Gastrocnemius medialis (tissue), 4 donors: ENCODE data around the gene DENND1A. TPM values are rescaled to one million over a fixed set of nuclear protein-coding genes. Genes with fewer than 3 reads are reported as not detected.
A peak's percentile ranks its signal among the peaks of the same experiment; 100 is the strongest.

Experiments used
- ATAC-seq, 2 donors: fragments of 150-250 bp; one replicate each; pipeline ENCODE4 v1.9.1; 2016
- DNase-seq, 2 donors: peaks; one replicate each; pipeline ENCODE4 v3.0.0-alpha.2; 2019
- H3K27ac ChIP-seq, 4 donors: fragments of 200-600 bp; sonication (generic); 1 replicate in 1 of 4; 2 replicates in 3 of 4; pipeline ENCODE4 v1.5.1; 2016 to 2018; ENCODE audit warnings: mild to moderate bottlenecking in 2 of 4, moderate library complexity in 1 of 4
- H3K27me3 ChIP-seq, 3 donors: fragments of 200-600 bp; sonication (generic) in 2 of 3; 1 replicate in 1 of 3; 2 replicates in 2 of 3; pipeline versions ENCODE4 v1.5.1 to v1.6.0; 2016 to 2019; ENCODE audit warnings: mild to moderate bottlenecking in 1 of 3, moderate library complexity in 1 of 3
- H3K36me3 ChIP-seq, 2 donors: fragments of 200-600 bp; sonication (generic) in 1 of 2; one replicate each; pipeline ENCODE4 v1.5.1; 2017 to 2018
- H3K4me1 ChIP-seq, 2 donors: fragments of 200-600 bp; sonication (generic) in 1 of 2; one replicate each; pipeline ENCODE4 v1.5.1; 2016 to 2017; ENCODE audit warnings: mild to moderate bottlenecking in 2 of 2
- H3K4me3 ChIP-seq, 4 donors: fragments of 200-600 bp; sonication (generic) in 3 of 4; 1 replicate in 1 of 4; 2 replicates in 3 of 4; pipeline ENCODE4 v1.5.1; 2016 to 2019; ENCODE audit warnings: mild to moderate bottlenecking in 2 of 4
- H3K9me3 ChIP-seq, 3 donors: fragments of 200-600 bp; sonication (generic) in 2 of 3; 1 replicate in 1 of 3; 2 replicates in 2 of 3; pipeline ENCODE4 v1.5.1; 2016 to 2019
- CTCF ChIP-seq, 5 experiments: fragments of 450-650 bp in 3 of 5; fragments of 200-600 bp in 2 of 5; sonication (generic) in 2 of 5; IDR thresholded peaks in 4 of 5; conservative IDR thresholded peaks in 1 of 5; 1 replicate in 4 of 5; 2 replicates in 1 of 5; pipeline ENCODE4 v1.5.1; 2016 to 2019; ENCODE audit warnings: antibody characterized with exemption in 5 of 5, mild to moderate bottlenecking in 3 of 5, moderate library complexity in 3 of 5
- POLR2A ChIP-seq, 2 donors: fragments of 450-650 bp; IDR thresholded peaks; one replicate each; pipeline ENCODE4 v1.6.1; 2017; ENCODE audit warnings: antibody characterized with exemption in 2 of 2, mild to moderate bottlenecking in 2 of 2, moderate library complexity in 2 of 2
- in situ Hi-C, 4 donors: fragments of 200-750 bp; cut with MboI; loops; one replicate each; pipeline versions ENCODE4 v1.15.0 to v1.8.0; 2017; ENCODE audit warnings: low sequenced_read_pairs in 4 of 4
- intact Hi-C: fragments of 100-400 bp; cut with DNase I; formaldehyde crosslinking; loops from one replicate; pipeline ENCODE4 v1.15.1; 2023; ENCODE audit warnings: low total_unique reads
- total RNA-seq, 4 donors: library from RNA; depleted of rRNA; stranded (reverse); fragments of >200 nt; gene quantifications; one replicate each; pipeline versions ENCODE4 v1.1.0 to v1.2.3, GENCODE V29; 2016

The DENND1A gene
- total RNA-seq, 4 donors from 2014 or later, result 14.1 to 24.6 (median 16.4) TPM

- intact Hi-C loops, result loop anchor here (10.0 kb wide), 1 partner anchor 179 kb away; no protein-coding TSS in a partner anchor
Observed at GRCh38 chr9:123745933-123746332, 184.0 kb downstream of the DENND1A start.

GRCh38 chr9:123745451-123745850 lies 184.5 kb downstream of the DENND1A start:
- H3K4me1 ChIP-seq, result peaks cover 16 to 19% of the 10 kb centered on the region in 2 donors
- H3K36me3 ChIP-seq, result no peaks in the 10 kb centered on the region
- intact Hi-C loops (loop anchor here (10.0 kb wide), 1 partner anchor 179 kb away; no protein-coding TSS in a partner anchor), in situ Hi-C loops (loop anchor here in 1 of 4 donors (25.0 kb wide), 1 partner anchor 292 kb away; no protein-coding TSS in a partner anchor)
- no peaks in the 10 kb centered on the region for H3K27me3 ChIP-seq
- H3K4me3 ChIP-seq, result no peak overlapping the region
- DNase-seq (no peak), ATAC-seq (no peak)
- H3K9me3 ChIP-seq, result no peaks in the 10 kb centered on the region
- no peak overlapping the region for H3K27ac ChIP-seq
- TF ChIP-seq POLR2A (IDR thresholded peaks at IDR 0.05), result no peak
- no peak for TF ChIP-seq CTCF (IDR thresholded peaks at IDR 0.05 in 4 of 5, conservative IDR thresholded peaks at IDR 0.05 in 1 of 5)

More at GRCh38 chr9:123745933-123746332, 184.0 kb downstream of the DENND1A start:
- H3K36me3 ChIP-seq, result no peaks in the 10 kb centered on the region
- TF ChIP-seq POLR2A (IDR thresholded peaks at IDR 0.05), result no peak
- H3K27me3 ChIP-seq, result no peaks in the 10 kb centered on the region
- peaks cover 16 to 20% of the 10 kb centered on the region in 2 donors for H3K4me1 ChIP-seq
- H3K4me3 ChIP-seq, result no peak overlapping the region
- ATAC-seq (no peak), DNase-seq (no peak)
- in situ Hi-C loops, result loop anchor here in 1 of 4 donors (25.0 kb wide), 1 partner anchor 291 kb away; no protein-coding TSS in a partner anchor
- H3K27ac ChIP-seq, result no peak overlapping the region
- no peaks in the 10 kb centered on the region for H3K9me3 ChIP-seq

- Histone ChIP-seq H3K4me1 (peaks cover 8 to 16% of the 10 kb centered on the region in 2 donors), H3K27ac (no peak overlapping the region), H3K9me3 (no peaks in the 10 kb centered on the region), H3K27me3 (no peaks in the 10 kb centered on the region), H3K36me3 (no peaks in the 10 kb centered on the region), H3K4me3 (no peak overlapping the region)
- ATAC-seq, result no peak
- no peak for DNase-seq
- intact Hi-C loops, result loop anchor here (10.0 kb wide), 1 partner anchor 181 kb away; no protein-coding TSS in a partner anchor
- TF ChIP-seq POLR2A (IDR thresholded peaks at IDR 0.05), result no peak
- TF ChIP-seq CTCF (IDR thresholded peaks at IDR 0.05 in 4 of 5, conservative IDR thresholded peaks at IDR 0.05 in 1 of 5), result no peak
- in situ Hi-C loops, result loop anchor here in 1 of 4 donors (25.0 kb wide), 1 partner anchor 294 kb away; no protein-coding TSS in a partner anchor
Observed at GRCh38 chr9:123743737-123744136, 186.2 kb downstream of the DENND1A start.

GRCh38 chr9:123742009-123742767 lies 187.7 kb downstream of the DENND1A start:
- no peaks in the 10 kb centered on the region for H3K9me3 ChIP-seq
- H3K4me1 ChIP-seq, result peaks cover 8 to 19% of the 10 kb centered on the region in 2 donors
- peak overlapping the region in 2 of 4 donors; percentile 15 to 36 for H3K27ac ChIP-seq
- in situ Hi-C loops (loop anchor here in 1 of 4 donors (25.0 kb wide), 1 partner anchor 295 kb away; no protein-coding TSS in a partner anchor), intact Hi-C loops (loop anchor here (10.0 kb wide), 1 partner anchor 183 kb away; no protein-coding TSS in a partner anchor)
- TF ChIP-seq POLR2A (IDR thresholded peaks at IDR 0.05) (no peak), CTCF (IDR thresholded peaks at IDR 0.05 in 4 of 5, conservative IDR thresholded peaks at IDR 0.05 in 1 of 5) (no peak)
- DNase-seq, result peak in 1 of 2 donors; percentile 12
- no peaks in the 10 kb centered on the region for H3K27me3 ChIP-seq
- no peak overlapping the region for H3K4me3 ChIP-seq
- H3K36me3 ChIP-seq, result no peaks in the 10 kb centered on the region
- peak; percentile 33 to 36 for ATAC-seq

- DNase-seq, result no peak
- Histone ChIP-seq H3K36me3 (no peaks in the 10 kb centered on the region), H3K4me3 (no peak overlapping the region), H3K9me3 (no peaks in the 10 kb centered on the region), H3K4me1 (peaks cover 8 to 19% of the 10 kb centered on the region in 2 donors), H3K27me3 (no peaks in the 10 kb centered on the region), H3K27ac (peak overlapping the region in 1 of 4 donors; percentile 15)
- in situ Hi-C loops, result loop anchor here in 1 of 4 donors (25.0 kb wide), 1 partner anchor 296 kb away; no protein-coding TSS in a partner anchor
- intact Hi-C loops, result loop anchor here (10.0 kb wide), 1 partner anchor 184 kb away; no protein-coding TSS in a partner anchor
- TF ChIP-seq POLR2A (IDR thresholded peaks at IDR 0.05) (no peak), CTCF (IDR thresholded peaks at IDR 0.05 in 4 of 5, conservative IDR thresholded peaks at IDR 0.05 in 1 of 5) (no peak)
- no peak for ATAC-seq
Observed at GRCh38 chr9:123741214-123741613, 188.7 kb downstream of the DENND1A start.
